ENCODE measurements around the gene TMEM204.
A peak's percentile ranks its signal among the peaks of the same experiment; 100 is the strongest.

Gene TMEM204

GRCh38 chr16:1492923-1493745 lies 40.3 kb upstream of the TMEM204 start, which contains the start of gene TELO2 (continued):
- TF ChIP-seq PRDM4 (tag by site-specific recombination; IDR thresholded peaks at IDR 0.05): no peak
- no peak for TF ChIP-seq ZNF121 (tag by site-specific recombination; IDR thresholded peaks at IDR 0.05)
- peak; percentile 86 for TF ChIP-seq ZNF398 (tag by site-specific recombination; IDR thresholded peaks at IDR 0.05)
- no peak for TF ChIP-seq ZBTB6 (tag by site-specific recombination; IDR thresholded peaks at IDR 0.05)
- no peak for TF ChIP-seq ZNF518A (tag by site-specific recombination; conservative IDR thresholded peaks at IDR 0.05; ENCODE audit: low read depth)
- TF ChIP-seq SP7 (tag by site-specific recombination; IDR thresholded peaks at IDR 0.05): peak; percentile 39; the same call in 1 of the 2 replicates
- 0 out of 2 replicates have a peak, but pooled peaks have one; percentile 17 for TF ChIP-seq PBX3 (CRISPR knock-in tag; IDR thresholded peaks at IDR 0.05)
- peak; percentile 61; the same call in 1 of the 2 replicates for TF ChIP-seq KLF16 (tag by site-specific recombination; IDR thresholded peaks at IDR 0.05)
- no peak for TF ChIP-seq ZNF658 (tag by site-specific recombination; IDR thresholded peaks at IDR 0.05)
- no peak for TF ChIP-seq ZNF239 (tag by site-specific recombination; IDR thresholded peaks at IDR 0.05)
- no peak for TF ChIP-seq SCRT1 (tag by site-specific recombination; IDR thresholded peaks at IDR 0.05; ENCODE audit: borderline replicate concordance)
- TF ChIP-seq TSHZ1 (tag by site-specific recombination; IDR thresholded peaks at IDR 0.05; ENCODE audit: borderline replicate concordance): no peak
- no peak for TF ChIP-seq ZNF792 (tag by site-specific recombination; IDR thresholded peaks at IDR 0.05)
- TF ChIP-seq ZSCAN30 (tag by site-specific recombination; IDR thresholded peaks at IDR 0.05): peak; percentile 82
- peak; percentile 57; the same call in 1 of the 2 replicates for TF ChIP-seq ZNF449 (tag by site-specific recombination; IDR thresholded peaks at IDR 0.05)
- no peak for TF ChIP-seq ZNF610 (tag by site-specific recombination; IDR thresholded peaks at IDR 0.05; ENCODE audit: borderline replicate concordance)
- TF ChIP-seq ZNF335 (tag by site-specific recombination; conservative IDR thresholded peaks at IDR 0.05): peak; percentile 75
- no peak for TF ChIP-seq ZNF677 (tag by site-specific recombination; IDR thresholded peaks at IDR 0.05)
- TF ChIP-seq ZBTB20 (tag by site-specific recombination; IDR thresholded peaks at IDR 0.05): peak; percentile 50; the same call in 1 of the 2 replicates
- TF ChIP-seq ZBTB17 (tag by site-specific recombination; IDR thresholded peaks at IDR 0.05): peak; percentile 94
- TF ChIP-seq ZNF404 (tag by site-specific recombination; IDR thresholded peaks at IDR 0.05): no peak
